GM23338 (cell line): ENCODE measurements around the gene UMODL1. TPM values are rescaled to one million over a fixed set of nuclear protein-coding genes. Genes with fewer than 3 reads are reported as not detected.

ENCODE experiments used
- ATAC-seq: fragments of 200-7000 bp; cut with Tn5 transposase; 3 replicates; pipeline ENCODE4 v1.9.1; 2020
- DNase-seq: peaks from one replicate; pipeline ENCODE4 v3.0.0-alpha.2; 2015; ENCODE audit warnings: low spot score
- H2AFZ ChIP-seq: fragments of 200-600 bp; sonication (generic); 2 replicates; pipeline ENCODE4 v1.8.0; 2016; ENCODE audit warnings: antibody characterized with exemption, mild to moderate bottlenecking, moderate library complexity
- H3F3A ChIP-seq: fragments of 200-600 bp; sonication (generic); replicated peaks from 2 replicates; pipeline ENCODE4 v1.8.0; 2017; ENCODE audit warnings: antibody characterized with exemption, mixed run types, low read depth
- H3K27ac ChIP-seq: fragments of 200-600 bp; sonication (generic); 2 replicates; pipeline ENCODE4 v1.6.1; 2016; ENCODE audit warnings: low read depth
- H3K27me3 ChIP-seq: fragments of 200-600 bp; sonication (generic); 2 replicates; pipeline ENCODE4 v1.8.0; 2016; ENCODE audit warnings: mild to moderate bottlenecking, mixed run types, moderate library complexity; ENCODE audit not compliant: insufficient read depth
- H3K36me3 ChIP-seq: fragments of 200-600 bp; sonication (generic); 2 replicates; pipeline ENCODE4 v1.8.0; 2016; ENCODE audit warnings: mild to moderate bottlenecking; ENCODE audit not compliant: insufficient read depth
- H3K4me1 ChIP-seq: fragments of 200-600 bp; sonication (generic); 2 replicates; pipeline ENCODE4 v1.8.0; 2016; ENCODE audit warnings: mild to moderate bottlenecking, moderate library complexity; ENCODE audit not compliant: insufficient read depth
- H3K4me2 ChIP-seq: fragments of 200-600 bp; sonication (generic); 2 replicates; pipeline ENCODE4 v1.7.1; 2017; ENCODE audit warnings: mixed run types
- H3K4me3 ChIP-seq: fragments of 200-600 bp; sonication (generic); 2 replicates; pipeline ENCODE4 v1.6.1; 2016; ENCODE audit warnings: mixed run types
- H3K79me2 ChIP-seq: fragments of 200-600 bp; sonication (generic); replicated peaks from 2 replicates; pipeline ENCODE4 v1.8.0; 2017; ENCODE audit warnings: mild to moderate bottlenecking; ENCODE audit not compliant: insufficient read depth
- H3K9me2 ChIP-seq: fragments of 200-600 bp; sonication (generic); 2 replicates; pipeline ENCODE4 v1.8.0; 2017; ENCODE audit not compliant: insufficient read depth
- H4K20me1 ChIP-seq: fragments of 200-600 bp; sonication (generic); replicated peaks from 2 replicates; pipeline ENCODE4 v1.8.0; 2017; ENCODE audit warnings: mild to moderate bottlenecking; ENCODE audit not compliant: insufficient read depth
- H3K27ac Mint-ChIP-seq: 2 replicates; pipeline ENCODE4 v1.8.0; 2020; ENCODE audit warnings: inconsistent platforms, mild to moderate bottlenecking, moderate library complexity, mixed read lengths
- H3K27me3 Mint-ChIP-seq: 3 replicates; pipeline ENCODE4 v1.8.0; 2022; ENCODE audit warnings: low read depth, mild to moderate bottlenecking, moderate library complexity, mixed read lengths, inconsistent platforms; ENCODE audit not compliant: insufficient read depth, poor library complexity
- H3K36me3 Mint-ChIP-seq: 3 replicates; pipeline ENCODE4 v1.8.0; 2021; ENCODE audit warnings: low read depth, mild to moderate bottlenecking, inconsistent platforms, moderate library complexity, mixed read lengths
- H3K4me1 Mint-ChIP-seq: 3 replicates; pipeline ENCODE4 v1.8.0; 2020; ENCODE audit warnings: mild to moderate bottlenecking, inconsistent platforms, mixed read lengths
- H3K4me3 Mint-ChIP-seq: 3 replicates; pipeline ENCODE4 v1.8.0; 2021; ENCODE audit warnings: moderate library complexity, mild to moderate bottlenecking, inconsistent platforms, mixed read lengths
- H3K9me3 Mint-ChIP-seq: 3 replicates; pipeline ENCODE4 v1.8.0; 2020; ENCODE audit warnings: moderate library complexity, mild to moderate bottlenecking, inconsistent platforms, mixed read lengths
- CREB1 ChIP-seq: fragments of 250-450 bp; sonication (Bioruptor Pico); IDR thresholded peaks from 2 replicates; pipeline ENCODE4 v1.5.0; 2020; ENCODE audit warnings: low read depth, mild to moderate bottlenecking, moderate library complexity
- CTCF ChIP-seq, 2 experiments: fragments of 200-600 bp in 1 of 2; sonication (generic) in 1 of 2; conservative IDR thresholded peaks; 2 replicates each; pipeline versions ENCODE4 v1.5.1 to v1.6.1; 2016 to 2017; ENCODE audit warnings: antibody characterized with exemption in 2 of 2, low read depth in 2 of 2, mild to moderate bottlenecking in 2 of 2, moderate library complexity in 1 of 2
- EZH2 ChIP-seq: fragments of 200-600 bp; sonication (generic); IDR thresholded peaks from one replicate; pipeline ENCODE4 v1.8.0; 2017; ENCODE audit warnings: antibody characterized with exemption, mild to moderate bottlenecking, low read depth; ENCODE audit not compliant: unreplicated experiment
- EZH2phosphoT487 ChIP-seq: fragments of 200-600 bp; sonication (generic); IDR thresholded peaks from one replicate; pipeline ENCODE4 v1.8.1; 2018; ENCODE audit warnings: antibody characterized with exemption; ENCODE audit not compliant: unreplicated experiment
- JUNB ChIP-seq: IDR thresholded peaks from one replicate; pipeline ENCODE4 v1.6.1; 2016; ENCODE audit warnings: antibody characterized with exemption; ENCODE audit not compliant: unreplicated experiment
- NANOG ChIP-seq: IDR thresholded peaks from 2 replicates; pipeline ENCODE4 v1.6.1; 2016; ENCODE audit warnings: antibody characterized with exemption, borderline replicate concordance
- POLR2AphosphoS5 ChIP-seq: IDR thresholded peaks from 2 replicates; pipeline ENCODE4 v1.6.1; 2016; ENCODE audit warnings: antibody characterized with exemption, low read depth
- STAT1 ChIP-seq: IDR thresholded peaks from one replicate; pipeline ENCODE4 v1.6.1; 2016; ENCODE audit warnings: antibody characterized with exemption; ENCODE audit not compliant: unreplicated experiment
- ZNF114 ChIP-seq: fragments of 250-450 bp; sonication (Bioruptor Pico); IDR thresholded peaks from 2 replicates; pipeline ENCODE4 v1.5.0; 2020; ENCODE audit warnings: mild to moderate bottlenecking, moderate library complexity
- ZNF331 ChIP-seq: fragments of 250-450 bp; sonication (Bioruptor Pico); IDR thresholded peaks from 2 replicates; pipeline ENCODE4 v1.5.0; 2020; ENCODE audit warnings: low read depth, mild to moderate bottlenecking, moderate library complexity
- ZNF462 ChIP-seq: fragments of 250-450 bp; sonication (Bioruptor Pico); IDR thresholded peaks from 2 replicates; pipeline ENCODE4 v1.5.0; 2020; ENCODE audit warnings: mild to moderate bottlenecking, moderate library complexity
- polyA plus RNA-seq: library from polyadenylated mRNA; unstranded; fragments of >200 nt; fragmentation: Nextera tagmentation; extraction: Ambion mirVana; gene quantifications from 2 replicates; pipeline ENCODE4 v1.2.1, GENCODE V29; 2016
- total RNA-seq: library from RNA; depleted of rRNA; stranded (reverse); fragments of >200 nt; shearing (Covaris generic); gene quantifications from 2 replicates; pipeline ENCODE4 v1.2.3, GENCODE V29; 2014
- TF ChIP-seq, protein P1 (sequence below): IDR thresholded peaks from 2 replicates; pipeline ENCODE4 v1.6.1; 2016; ENCODE audit warnings: antibody characterized with exemption
- TF ChIP-seq, protein P2 (sequence below): IDR thresholded peaks from one replicate; pipeline ENCODE4 v1.6.1; 2018; ENCODE audit warnings: antibody characterized with exemption; ENCODE audit not compliant: unreplicated experiment

UMODL1 gene
- total and polyA plus RNA-seq, 2 experiments from 2014 or later = not detected

DNA sequence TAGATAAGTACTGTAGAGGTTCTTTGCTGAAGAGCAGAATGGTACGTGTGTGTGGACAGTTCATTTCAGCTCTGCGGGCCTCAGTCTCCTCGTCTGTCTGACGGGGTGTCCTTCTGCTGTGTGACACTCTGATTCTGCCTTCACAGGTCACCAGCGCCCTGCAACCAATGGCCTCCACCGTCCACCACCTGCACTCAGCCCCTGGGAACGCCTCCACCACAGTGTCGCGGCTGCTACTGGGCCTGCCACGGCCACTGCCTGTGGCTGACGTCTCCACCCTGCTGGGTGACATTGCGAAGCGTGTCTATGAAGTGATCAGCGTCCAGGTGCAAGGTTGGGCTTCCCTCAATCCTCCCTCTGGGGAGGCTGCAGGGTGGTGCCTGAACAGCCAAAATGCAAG is 17.0 kb downstream of the UMODL1 start:
- H3K4me3 ChIP-seq = no peak overlapping the region
- Mint-ChIP-seq H3K4me3 (no peak overlapping the region), H3K27me3 (peaks cover 12% of the 10 kb centered on the region), H3K36me3 (no peaks in the 10 kb centered on the region), H3K9me3 (no peaks in the 10 kb centered on the region; the same call in 2 of the 3 replicates), H3K27ac (no peak overlapping the region), H3K4me1 (peaks cover 15% of the 10 kb centered on the region)
- ATAC-seq = no peak
- no peaks in the 10 kb centered on the region for H4K20me1 ChIP-seq
- no peak overlapping the region for H3K4me2 ChIP-seq
- no peaks in the 10 kb centered on the region for H3K36me3 ChIP-seq
- no peak overlapping the region for H3K27ac ChIP-seq
- H3K4me1 ChIP-seq = peaks cover 7% of the 10 kb centered on the region; the same call in 1 of the 2 replicates
- H2AFZ ChIP-seq = no peak overlapping the region
- H3K9me2 ChIP-seq = no peaks in the 10 kb centered on the region
- TF ChIP-seq CREB1 (no peak), CTCF (conservative IDR thresholded peaks at IDR 0.05; ENCODE audit: low read depth in 2 of 2) (no peak), ZNF331 (no peak), NANOG (no peak), EZH2phosphoT487 (no peak), POLR2AphosphoS5 (no peak), ZNF114 (CRISPR knock-in tag) (no peak), ZNF462 (CRISPR knock-in tag) (no peak), STAT1 (no peak), EZH2 (no peak), JUNB (no peak)
- TF ChIP-seq, protein P1, sequence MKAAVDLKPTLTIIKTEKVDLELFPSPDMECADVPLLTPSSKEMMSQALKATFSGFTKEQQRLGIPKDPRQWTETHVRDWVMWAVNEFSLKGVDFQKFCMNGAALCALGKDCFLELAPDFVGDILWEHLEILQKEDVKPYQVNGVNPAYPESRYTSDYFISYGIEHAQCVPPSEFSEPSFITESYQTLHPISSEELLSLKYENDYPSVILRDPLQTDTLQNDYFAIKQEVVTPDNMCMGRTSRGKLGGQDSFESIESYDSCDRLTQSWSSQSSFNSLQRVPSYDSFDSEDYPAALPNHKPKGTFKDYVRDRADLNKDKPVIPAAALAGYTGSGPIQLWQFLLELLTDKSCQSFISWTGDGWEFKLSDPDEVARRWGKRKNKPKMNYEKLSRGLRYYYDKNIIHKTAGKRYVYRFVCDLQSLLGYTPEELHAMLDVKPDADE = no peak
- TF ChIP-seq, protein P2, sequence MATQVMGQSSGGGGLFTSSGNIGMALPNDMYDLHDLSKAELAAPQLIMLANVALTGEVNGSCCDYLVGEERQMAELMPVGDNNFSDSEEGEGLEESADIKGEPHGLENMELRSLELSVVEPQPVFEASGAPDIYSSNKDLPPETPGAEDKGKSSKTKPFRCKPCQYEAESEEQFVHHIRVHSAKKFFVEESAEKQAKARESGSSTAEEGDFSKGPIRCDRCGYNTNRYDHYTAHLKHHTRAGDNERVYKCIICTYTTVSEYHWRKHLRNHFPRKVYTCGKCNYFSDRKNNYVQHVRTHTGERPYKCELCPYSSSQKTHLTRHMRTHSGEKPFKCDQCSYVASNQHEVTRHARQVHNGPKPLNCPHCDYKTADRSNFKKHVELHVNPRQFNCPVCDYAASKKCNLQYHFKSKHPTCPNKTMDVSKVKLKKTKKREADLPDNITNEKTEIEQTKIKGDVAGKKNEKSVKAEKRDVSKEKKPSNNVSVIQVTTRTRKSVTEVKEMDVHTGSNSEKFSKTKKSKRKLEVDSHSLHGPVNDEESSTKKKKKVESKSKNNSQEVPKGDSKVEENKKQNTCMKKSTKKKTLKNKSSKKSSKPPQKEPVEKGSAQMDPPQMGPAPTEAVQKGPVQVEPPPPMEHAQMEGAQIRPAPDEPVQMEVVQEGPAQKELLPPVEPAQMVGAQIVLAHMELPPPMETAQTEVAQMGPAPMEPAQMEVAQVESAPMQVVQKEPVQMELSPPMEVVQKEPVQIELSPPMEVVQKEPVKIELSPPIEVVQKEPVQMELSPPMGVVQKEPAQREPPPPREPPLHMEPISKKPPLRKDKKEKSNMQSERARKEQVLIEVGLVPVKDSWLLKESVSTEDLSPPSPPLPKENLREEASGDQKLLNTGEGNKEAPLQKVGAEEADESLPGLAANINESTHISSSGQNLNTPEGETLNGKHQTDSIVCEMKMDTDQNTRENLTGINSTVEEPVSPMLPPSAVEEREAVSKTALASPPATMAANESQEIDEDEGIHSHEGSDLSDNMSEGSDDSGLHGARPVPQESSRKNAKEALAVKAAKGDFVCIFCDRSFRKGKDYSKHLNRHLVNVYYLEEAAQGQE = no peak
- H3F3A ChIP-seq = no peaks in the 10 kb centered on the region
- no peaks in the 10 kb centered on the region for H3K79me2 ChIP-seq
- no peaks in the 10 kb centered on the region for H3K27me3 ChIP-seq
- DNase-seq = no peak
